Measurements from ENCODE around the gene SRPX2. TPM values are rescaled to one million over a fixed set of nuclear protein-coding genes. Genes with fewer than 3 reads are reported as not detected.

The SRPX2 gene
- total and polyA plus RNA-seq, 2 of the 13 experiments (the other 11 are each of a cell fraction or from before 2014, with no cell fraction given), result 1.5 to 6.7 TPM

GRCh38 chrX:100636321-100636991 is 7.5 kb upstream of the SRPX2 start, which contains the start of gene TSPAN6 (continued):
- TF ChIP-seq STAT6 (CRISPR knock-in tag; IDR thresholded peaks at IDR 0.05; ENCODE audit: borderline replicate concordance) (no peak), NFIB (CRISPR knock-in tag; IDR thresholded peaks at IDR 0.05; ENCODE audit: borderline replicate concordance) (no peak), ZNF253 (CRISPR knock-in tag; IDR thresholded peaks at IDR 0.05; ENCODE audit: borderline replicate concordance) (no peak), ARID4A (CRISPR knock-in tag; IDR thresholded peaks at IDR 0.05; ENCODE audit: borderline replicate concordance) (peak; percentile 47; the same call in 1 of the 2 replicates), SNAPC5 (CRISPR knock-in tag; IDR thresholded peaks at IDR 0.05; ENCODE audit: borderline replicate concordance) (no peak), AHR (CRISPR knock-in tag; IDR thresholded peaks at IDR 0.05) (no peak), TP53 (CRISPR knock-in tag; conservative IDR thresholded peaks at IDR 0.05) (no peak), LCORL (IDR thresholded peaks at IDR 0.05) (no peak), LCORL (CRISPR knock-in tag; IDR thresholded peaks at IDR 0.05) (0 out of 2 replicates have a peak, but pooled peaks have one; percentile 41), FOXJ3 (CRISPR knock-in tag; IDR thresholded peaks at IDR 0.05; ENCODE audit: borderline replicate concordance) (no peak), KLF9 (CRISPR knock-in tag; IDR thresholded peaks at IDR 0.05; ENCODE audit: low read depth) (no peak), NR1H2 (CRISPR knock-in tag; IDR thresholded peaks at IDR 0.05; ENCODE audit: borderline replicate concordance, low read depth) (no peak), NR2C2 (CRISPR knock-in tag; IDR thresholded peaks at IDR 0.05; ENCODE audit: borderline replicate concordance) (peak; percentile 14; the same call in 1 of the 2 replicates), ZBTB26 (CRISPR knock-in tag; IDR thresholded peaks at IDR 0.05; ENCODE audit: borderline replicate concordance) (no peak), NFE2L2 (IDR thresholded peaks at IDR 0.05; ENCODE audit: low read length) (no peak), ZSCAN31 (CRISPR knock-in tag; IDR thresholded peaks at IDR 0.05; ENCODE audit: low read depth) (peak; percentile 49; the same call in 1 of the 2 replicates)
- TF ChIP-seq, protein P1, sequence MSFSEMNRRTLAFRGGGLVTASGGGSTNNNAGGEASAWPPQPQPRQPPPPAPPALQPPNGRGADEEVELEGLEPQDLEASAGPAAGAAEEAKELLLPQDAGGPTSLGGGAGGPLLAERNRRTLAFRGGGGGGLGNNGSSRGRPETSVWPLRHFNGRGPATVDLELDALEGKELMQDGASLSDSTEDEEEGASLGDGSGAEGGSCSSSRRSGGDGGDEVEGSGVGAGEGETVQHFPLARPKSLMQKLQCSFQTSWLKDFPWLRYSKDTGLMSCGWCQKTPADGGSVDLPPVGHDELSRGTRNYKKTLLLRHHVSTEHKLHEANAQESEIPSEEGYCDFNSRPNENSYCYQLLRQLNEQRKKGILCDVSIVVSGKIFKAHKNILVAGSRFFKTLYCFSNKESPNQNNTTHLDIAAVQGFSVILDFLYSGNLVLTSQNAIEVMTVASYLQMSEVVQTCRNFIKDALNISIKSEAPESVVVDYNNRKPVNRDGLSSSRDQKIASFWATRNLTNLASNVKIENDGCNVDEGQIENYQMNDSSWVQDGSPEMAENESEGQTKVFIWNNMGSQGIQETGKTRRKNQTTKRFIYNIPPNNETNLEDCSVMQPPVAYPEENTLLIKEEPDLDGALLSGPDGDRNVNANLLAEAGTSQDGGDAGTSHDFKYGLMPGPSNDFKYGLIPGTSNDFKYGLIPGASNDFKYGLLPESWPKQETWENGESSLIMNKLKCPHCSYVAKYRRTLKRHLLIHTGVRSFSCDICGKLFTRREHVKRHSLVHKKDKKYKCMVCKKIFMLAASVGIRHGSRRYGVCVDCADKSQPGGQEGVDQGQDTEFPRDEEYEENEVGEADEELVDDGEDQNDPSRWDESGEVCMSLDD (CRISPR knock-in tag; IDR thresholded peaks at IDR 0.05; ENCODE audit: borderline replicate concordance), result 0 out of 2 replicates have a peak, but pooled peaks have one; percentile 27
